Measurements from ENCODE around the gene TANGO2.

TANGO2 gene

GRCh38 chr22:20012741-20013331 is 8.1 kb upstream of the TANGO2 start:
- no peak for TF ChIP-seq SUZ12 (IDR thresholded peaks at IDR 0.05; ENCODE audit: extremely low read depth, insufficient read depth, insufficient read length)
- no peak for TF ChIP-seq YY1 (IDR thresholded peaks at IDR 0.05; ENCODE audit: insufficient read depth, insufficient read length)
- no peak for TF ChIP-seq ZNF274 (IDR thresholded peaks at IDR 0.05; ENCODE audit: low read depth, low read length)
- Histone ChIP-seq H3K27me3 (ENCODE audit: insufficient read depth, insufficient read length) (peaks cover 32% of the 10 kb centered on the region), H3K4me3 (ENCODE audit: insufficient read length, low read depth) (no peak overlapping the region), H3K36me3 (ENCODE audit: insufficient read depth, insufficient read length, low read length) (no peaks in the 10 kb centered on the region), H3K9ac (ENCODE audit: insufficient read length, low read depth) (peak overlapping the region; percentile 51), H3K4me1 (ENCODE audit: insufficient read depth, insufficient read length) (peaks cover 18% of the 10 kb centered on the region), H3K9me3 (ENCODE audit: insufficient read depth, low read length) (no peaks in the 10 kb centered on the region)
- DNase-seq (ENCODE audit: low read depth, low spot score), result no peak

GRCh38 chr22:20013382-20013871 is 7.5 kb upstream of the TANGO2 start:
- Histone ChIP-seq H3K27me3 (ENCODE audit: insufficient read depth, insufficient read length) (peaks cover 38% of the 10 kb centered on the region), H3K9ac (ENCODE audit: insufficient read length, low read depth) (peak overlapping the region; percentile 51), H3K4me3 (ENCODE audit: insufficient read length, low read depth) (no peak overlapping the region), H3K4me1 (ENCODE audit: insufficient read depth, insufficient read length) (peaks cover 18% of the 10 kb centered on the region), H3K9me3 (ENCODE audit: insufficient read depth, low read length) (no peaks in the 10 kb centered on the region), H3K36me3 (ENCODE audit: insufficient read depth, insufficient read length, low read length) (no peaks in the 10 kb centered on the region)
- DNase-seq (ENCODE audit: low read depth, low spot score), result no peak
- TF ChIP-seq SUZ12 (IDR thresholded peaks at IDR 0.05; ENCODE audit: extremely low read depth, insufficient read depth, insufficient read length), result no peak
- no peak for TF ChIP-seq YY1 (IDR thresholded peaks at IDR 0.05; ENCODE audit: insufficient read depth, insufficient read length)
- no peak for TF ChIP-seq ZNF274 (IDR thresholded peaks at IDR 0.05; ENCODE audit: low read depth, low read length)

GRCh38 chr22:20014526-20015186 is 6.3 kb upstream of the TANGO2 start:
- no peak for DNase-seq (ENCODE audit: low read depth, low spot score)
- peaks cover 50% of the 10 kb centered on the region for H3K27me3 ChIP-seq (ENCODE audit: insufficient read depth, insufficient read length)
- TF ChIP-seq SUZ12 (IDR thresholded peaks at IDR 0.05; ENCODE audit: extremely low read depth, insufficient read depth, insufficient read length) (no peak), ZNF274 (IDR thresholded peaks at IDR 0.05; ENCODE audit: low read depth, low read length) (no peak), YY1 (IDR thresholded peaks at IDR 0.05; ENCODE audit: insufficient read depth, insufficient read length) (no peak)

GRCh38 chr22:20015187-20015625 is 5.7 kb upstream of the TANGO2 start:
- Histone ChIP-seq H3K27me3 (ENCODE audit: insufficient read depth, insufficient read length) (peaks cover 56% of the 10 kb centered on the region), H3K4me1 (ENCODE audit: insufficient read depth, insufficient read length) (peaks cover 12% of the 10 kb centered on the region), H3K4me3 (ENCODE audit: insufficient read length, low read depth) (no peak overlapping the region), H3K36me3 (ENCODE audit: insufficient read depth, insufficient read length, low read length) (no peaks in the 10 kb centered on the region), H3K9me3 (ENCODE audit: insufficient read depth, low read length) (no peaks in the 10 kb centered on the region), H3K9ac (ENCODE audit: insufficient read length, low read depth) (no peak overlapping the region)
- TF ChIP-seq ZNF274 (IDR thresholded peaks at IDR 0.05; ENCODE audit: low read depth, low read length), result no peak
- no peak for TF ChIP-seq SUZ12 (IDR thresholded peaks at IDR 0.05; ENCODE audit: extremely low read depth, insufficient read depth, insufficient read length)
- TF ChIP-seq YY1 (IDR thresholded peaks at IDR 0.05; ENCODE audit: insufficient read depth, insufficient read length), result no peak
- DNase-seq (ENCODE audit: low read depth, low spot score), result no peak

More at GRCh38 chr22:20014526-20015186, 6.3 kb upstream of the TANGO2 start:
- H3K36me3 ChIP-seq (ENCODE audit: insufficient read depth, insufficient read length, low read length), result no peaks in the 10 kb centered on the region
- H3K4me1 ChIP-seq (ENCODE audit: insufficient read depth, insufficient read length), result peaks cover 15% of the 10 kb centered on the region
- no peaks in the 10 kb centered on the region for H3K9me3 ChIP-seq (ENCODE audit: insufficient read depth, low read length)
- H3K4me3 ChIP-seq (ENCODE audit: insufficient read length, low read depth), result no peak overlapping the region
- H3K9ac ChIP-seq (ENCODE audit: insufficient read length, low read depth), result no peak overlapping the region

DNA sequence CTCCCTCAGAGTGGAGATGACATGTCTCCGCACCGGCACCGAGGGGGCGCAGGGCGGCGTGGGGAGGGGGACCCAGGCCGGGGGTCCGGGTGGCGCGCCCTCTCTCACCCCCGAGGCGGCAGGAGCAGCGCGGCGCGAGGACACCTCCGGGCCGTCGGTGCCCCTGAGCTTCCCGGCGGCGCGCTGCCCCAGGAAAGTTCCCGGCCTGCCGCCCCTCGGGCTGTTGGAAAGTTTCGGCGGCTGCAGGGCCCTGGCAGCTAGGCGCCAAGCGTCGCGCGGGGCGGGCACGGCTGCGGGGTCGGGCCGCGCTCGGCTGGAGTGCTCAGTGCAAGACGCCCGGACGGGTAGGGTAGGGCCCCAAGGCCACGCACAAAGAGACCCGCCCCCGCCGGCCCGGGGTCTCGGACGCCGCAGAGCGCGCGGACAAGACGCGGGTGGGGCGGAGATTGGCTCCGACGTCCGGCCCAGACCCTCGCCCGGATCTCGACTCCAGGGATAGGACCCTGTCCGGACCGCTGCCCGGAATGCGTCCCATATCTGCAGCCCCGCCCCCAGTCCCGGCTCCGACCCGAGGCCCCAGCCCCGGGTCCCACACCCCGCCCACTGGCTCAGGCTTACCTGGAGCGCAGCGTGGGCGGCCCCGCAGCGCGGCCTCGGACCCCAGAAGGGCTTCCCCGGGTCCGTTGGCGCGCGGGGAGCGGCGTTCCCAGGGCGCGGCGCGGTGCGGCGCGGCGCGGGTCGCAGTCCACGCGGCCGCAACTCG is 4.8 kb upstream of the TANGO2 start:
- TF ChIP-seq YY1 (IDR thresholded peaks at IDR 0.05; ENCODE audit: insufficient read depth, insufficient read length), result no peak
- TF ChIP-seq ZNF274 (IDR thresholded peaks at IDR 0.05; ENCODE audit: low read depth, low read length), result no peak
- TF ChIP-seq SUZ12 (IDR thresholded peaks at IDR 0.05; ENCODE audit: extremely low read depth, insufficient read depth, insufficient read length), result no peak
- DNase-seq (ENCODE audit: low read depth, low spot score), result no peak
- peaks cover 10% of the 10 kb centered on the region for H3K4me1 ChIP-seq (ENCODE audit: insufficient read depth, insufficient read length)
- peak overlapping the region; percentile 76 for H3K9ac ChIP-seq (ENCODE audit: insufficient read length, low read depth)
- peak overlapping the region; percentile 47 for H3K4me3 ChIP-seq (ENCODE audit: insufficient read length, low read depth)
- H3K27me3 ChIP-seq (ENCODE audit: insufficient read depth, insufficient read length), result peaks cover 61% of the 10 kb centered on the region
- H3K36me3 ChIP-seq (ENCODE audit: insufficient read depth, insufficient read length, low read length), result no peaks in the 10 kb centered on the region
- no peaks in the 10 kb centered on the region for H3K9me3 ChIP-seq (ENCODE audit: insufficient read depth, low read length)

DNA sequence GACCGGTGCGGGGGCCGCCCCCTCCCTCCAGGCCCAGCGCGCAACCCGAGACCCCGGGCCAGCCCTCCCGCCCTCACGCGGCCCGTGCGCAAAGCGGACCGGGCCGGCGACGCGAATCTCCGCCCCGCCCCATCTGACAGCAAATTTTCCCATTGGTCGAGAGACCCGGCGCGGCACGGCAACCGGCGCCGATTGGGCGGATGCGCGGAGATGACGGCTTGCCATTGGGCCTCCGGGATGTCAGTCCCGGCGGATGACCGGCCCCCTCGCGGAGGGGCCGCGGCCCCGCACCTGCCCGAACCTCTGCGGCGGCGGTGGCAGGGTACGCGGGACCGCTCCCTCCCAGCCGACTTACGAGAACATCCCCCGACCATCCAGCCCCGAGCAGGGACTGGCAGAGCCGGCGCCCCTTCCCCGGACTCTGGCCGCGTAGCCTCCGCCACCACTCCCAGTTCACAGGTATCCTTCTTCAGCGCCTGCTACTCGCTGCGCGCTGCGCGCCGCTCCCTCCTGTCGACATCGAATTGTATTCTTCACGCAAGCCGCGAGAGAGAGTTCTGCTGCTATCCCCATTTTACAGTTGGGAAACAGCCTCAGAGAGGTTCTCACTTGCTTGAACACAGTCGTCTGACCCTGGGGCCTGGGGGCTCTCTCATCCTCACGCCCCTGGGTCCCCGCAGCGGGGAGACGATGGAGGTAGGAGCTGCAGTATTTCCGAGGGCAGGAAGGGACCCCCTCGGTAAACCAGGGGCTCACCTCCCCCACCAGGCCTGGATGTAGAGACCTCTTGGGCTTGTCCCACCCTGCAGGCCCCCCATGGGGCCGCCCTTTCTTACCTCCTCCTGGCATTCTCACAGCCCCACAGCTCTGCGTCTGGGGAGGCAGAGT is 3.9 kb upstream of the TANGO2 start, which contains the start of gene ARVCF:
Gene ARVCF, minus strand, starts transcription at position 90 of the 888 bp plus-strand sequence. CDS start 26,029 bp downstream, outside the sequence.
- Histone ChIP-seq H3K4me1 (ENCODE audit: insufficient read depth, insufficient read length) (peaks cover 13% of the 10 kb centered on the region), H3K9me3 (ENCODE audit: insufficient read depth, low read length) (no peaks in the 10 kb centered on the region), H3K27me3 (ENCODE audit: insufficient read depth, insufficient read length) (peaks cover 69% of the 10 kb centered on the region), H3K4me3 (ENCODE audit: insufficient read length, low read depth) (peak within 1 kb of the TSS; percentile 65), H3K36me3 (ENCODE audit: insufficient read depth, insufficient read length, low read length) (no peaks in the 10 kb centered on the region), H3K9ac (ENCODE audit: insufficient read length, low read depth) (peak within 1 kb of the TSS; percentile 76)
- no peak for TF ChIP-seq ZNF274 (IDR thresholded peaks at IDR 0.05; ENCODE audit: low read depth, low read length)
- TF ChIP-seq YY1 (IDR thresholded peaks at IDR 0.05; ENCODE audit: insufficient read depth, insufficient read length), result no peak
- no peak for TF ChIP-seq SUZ12 (IDR thresholded peaks at IDR 0.05; ENCODE audit: extremely low read depth, insufficient read depth, insufficient read length)
- DNase-seq (ENCODE audit: low read depth, low spot score), result peak; percentile 59
